Stimulated activated CD8-positive, alpha-beta memory T cell treated with anti-CD3 and anti-CD28 coated beads, Interleukin-2, amount 100 ng/mL, for 1 hour (primary cell): ENCODE data around the gene XPOT.

Experiments used
- DNase-seq, 2 donors: peaks; one replicate each; pipeline ENCODE4 v3.0.0-alpha.2; 2020; ENCODE audit warnings: low read depth in 2 of 2

XPOT gene

DNA sequence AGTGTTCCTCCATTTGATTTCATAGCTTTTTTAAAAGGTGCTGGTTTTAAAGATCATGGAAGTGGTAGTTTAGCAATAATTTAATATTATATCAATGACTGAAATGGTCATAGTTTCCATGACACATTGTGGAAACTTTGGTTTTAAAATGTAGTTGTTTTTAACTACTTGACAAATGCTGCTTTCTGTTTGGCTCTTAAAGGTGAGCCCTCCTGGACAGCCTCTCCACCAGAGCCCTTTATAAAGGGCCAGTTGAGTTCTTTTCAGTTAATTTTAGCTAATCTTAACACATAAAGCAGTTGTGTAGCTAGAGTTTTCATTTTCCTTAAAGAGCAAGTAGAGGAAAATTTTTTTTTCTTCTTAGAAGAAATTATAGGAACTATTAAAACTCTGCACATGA, 14.0 kb downstream of the XPOT start:
- DNase-seq: no peak

DNA sequence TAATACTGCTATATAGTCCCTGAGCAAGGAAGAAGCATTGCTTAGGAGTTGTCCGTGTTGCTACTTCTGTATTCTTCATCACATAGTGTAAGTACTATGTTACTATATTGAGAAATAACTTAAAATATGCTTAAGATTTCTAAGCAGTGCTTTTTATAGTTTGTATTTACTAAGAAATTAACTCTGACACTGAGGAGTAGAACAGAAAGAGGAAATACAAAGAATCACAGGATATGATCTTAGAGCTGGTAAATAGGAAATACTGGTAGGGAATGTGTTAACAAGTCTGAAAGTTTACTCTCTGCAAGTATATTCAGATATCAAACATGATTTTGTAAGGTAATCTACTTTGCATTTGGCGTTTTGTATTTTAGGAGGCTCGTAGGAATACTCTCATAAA, 15.5 kb downstream of the XPOT start:
- DNase-seq: no peak

GRCh38 chr12:64427988-64428387, 23.8 kb downstream of the XPOT start:
- no peak for DNase-seq

DNA sequence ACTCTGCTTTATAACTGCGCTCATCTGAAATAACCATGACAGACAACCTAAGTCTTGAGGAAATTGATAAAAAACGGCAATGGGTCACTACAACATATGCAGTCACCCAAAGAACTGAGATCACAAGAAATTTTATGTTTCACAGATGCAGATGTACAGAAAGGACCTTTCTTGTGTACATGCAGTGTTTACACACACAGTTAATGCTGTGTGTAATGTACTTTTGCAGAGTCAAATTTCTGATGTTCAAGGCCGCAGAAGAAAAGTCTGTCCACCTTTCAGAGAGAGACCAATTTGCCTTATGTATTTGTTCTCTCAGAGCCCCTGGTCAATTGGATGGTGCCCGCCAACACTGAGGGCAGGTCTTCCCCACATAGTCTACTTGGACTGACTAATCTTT, 24.8 kb downstream of the XPOT start:
- DNase-seq: no peak

DNA sequence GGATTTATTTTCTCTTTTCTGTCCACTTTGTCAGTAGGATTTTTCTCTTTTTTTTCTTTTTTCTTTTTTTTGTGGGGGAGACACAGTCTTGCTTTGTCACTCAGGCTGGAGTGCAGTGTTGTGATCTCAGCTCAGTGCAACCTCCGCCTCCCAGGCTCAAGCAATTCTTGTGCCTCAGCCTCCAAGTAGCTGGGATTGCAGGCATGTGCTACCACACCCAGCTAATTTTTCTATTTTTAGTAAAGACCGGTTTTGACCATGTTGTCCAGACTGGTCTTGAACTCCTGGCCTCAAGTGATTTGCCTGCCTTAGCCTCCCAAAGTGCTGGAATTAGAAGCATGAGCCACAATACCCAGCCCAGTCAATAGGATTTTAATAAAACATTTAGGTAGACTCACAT, 26.7 kb downstream of the XPOT start:
- DNase-seq: no peak

GRCh38 chr12:64431791-64432190, 27.6 kb downstream of the XPOT start:
- DNase-seq: no peak

DNA sequence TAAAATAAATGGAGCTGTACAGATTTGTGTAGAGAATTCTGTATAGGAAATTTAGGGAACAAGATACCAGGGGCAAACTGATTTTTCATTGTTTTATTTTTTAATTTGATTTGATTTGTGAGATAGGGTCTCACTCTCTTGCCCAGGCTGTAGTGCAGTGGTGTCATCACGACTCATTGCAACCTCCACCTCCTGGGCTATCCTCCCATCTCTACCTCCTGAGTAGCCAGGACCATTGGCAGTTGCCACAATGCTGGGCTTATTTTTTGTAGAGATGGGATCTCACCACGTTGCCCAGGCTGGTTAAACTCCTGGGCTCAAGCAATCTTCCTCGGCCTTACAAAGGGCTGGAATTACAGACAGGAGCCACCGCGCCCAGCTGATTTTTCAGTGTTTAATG, 29.7 kb downstream of the XPOT start:
- DNase-seq: no peak

GRCh38 chr12:64440100-64440499, 35.9 kb downstream of the XPOT start:
- no peak for DNase-seq

- no peak for DNase-seq
These were observed 41.3 kb downstream of the XPOT start for GRCh38 chr12:64445490-64445889.

GRCh38 chr12:64446295-64446694, 42.1 kb downstream of the XPOT start:
- no peak for DNase-seq

- no peak for DNase-seq
These were observed 46.0 kb downstream of the XPOT start for GRCh38 chr12:64450057-64450640.

GRCh38 chr12:64450711-64451486, 46.7 kb downstream of the XPOT start:
- DNase-seq: no peak

- peak; percentile 38 to 54 for DNase-seq
These were observed 47.7 kb downstream of the XPOT start, which contains the start of gene TBK1 for GRCh38 chr12:64451687-64452558. TBK1 (plus strand) TSS chr12:64452120; CDS start chr12:64455871, 3,751 bp downstream.

GRCh38 chr12:64452559-64453329, 48.6 kb downstream of the XPOT start:
- no peak for DNase-seq

GRCh38 chr12:64455506-64455905, 51.3 kb downstream of the XPOT start:
- no peak for DNase-seq

DNA sequence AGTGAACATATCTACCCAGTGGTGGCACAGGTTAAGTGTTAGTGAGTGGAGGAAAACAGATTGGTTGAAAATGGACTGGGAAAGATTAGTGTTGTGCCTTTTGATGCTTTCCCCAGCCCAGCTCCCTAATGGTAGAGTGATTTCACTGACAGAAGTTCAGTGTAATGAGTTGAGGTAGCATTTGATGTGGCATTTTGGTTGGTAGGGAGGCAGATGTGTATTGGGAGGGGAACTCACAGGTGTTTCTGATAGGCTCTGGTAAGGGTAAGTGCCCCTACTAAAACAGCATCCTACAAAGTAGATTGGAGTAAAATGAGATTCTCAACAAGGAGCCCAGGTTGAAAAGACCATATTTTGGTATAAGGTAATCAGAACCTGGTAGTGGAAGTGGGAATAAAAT, 51.9 kb downstream of the XPOT start:
- no peak for DNase-seq

DNA sequence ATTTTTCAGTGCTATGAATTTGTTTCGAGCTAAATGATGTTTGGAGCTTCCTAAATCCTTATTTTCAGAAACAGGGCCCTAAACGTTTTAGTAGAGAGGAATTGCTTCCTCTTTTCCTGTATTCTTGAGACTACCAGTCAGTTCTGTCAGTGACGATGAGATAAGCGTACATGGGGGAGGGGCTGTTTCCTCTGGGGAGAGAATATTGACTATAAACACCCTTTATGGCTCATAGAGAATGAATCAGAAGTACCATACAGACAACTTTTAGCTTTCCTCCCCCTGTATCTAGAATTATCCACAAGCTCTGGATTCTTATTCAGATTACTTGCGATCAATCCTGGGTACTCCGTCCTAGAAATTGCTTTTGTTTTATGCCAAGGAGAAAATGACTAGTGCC, 52.8 kb downstream of the XPOT start:
- no peak for DNase-seq

- DNase-seq: no peak
These were observed 53.3 kb downstream of the XPOT start for GRCh38 chr12:64457466-64457865.

DNA sequence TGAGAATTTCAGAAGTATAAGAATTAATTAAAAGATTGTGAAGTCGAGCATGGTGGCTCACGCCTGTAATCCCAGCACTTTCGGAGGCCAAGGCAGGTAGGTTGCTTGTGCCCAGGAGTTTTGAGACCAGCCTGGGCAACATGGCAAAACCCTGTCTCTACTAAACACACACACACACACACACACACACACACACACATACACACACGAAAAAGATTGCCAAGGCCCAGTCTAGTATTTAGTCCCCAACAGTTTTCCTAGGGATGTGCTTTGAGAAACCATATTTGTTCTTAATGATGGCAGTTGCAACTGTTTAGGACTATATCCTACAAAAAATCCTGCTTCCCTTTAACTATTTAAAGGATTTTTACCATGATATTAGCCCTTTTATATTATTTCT, 53.7 kb downstream of the XPOT start:
- no peak for DNase-seq

DNA sequence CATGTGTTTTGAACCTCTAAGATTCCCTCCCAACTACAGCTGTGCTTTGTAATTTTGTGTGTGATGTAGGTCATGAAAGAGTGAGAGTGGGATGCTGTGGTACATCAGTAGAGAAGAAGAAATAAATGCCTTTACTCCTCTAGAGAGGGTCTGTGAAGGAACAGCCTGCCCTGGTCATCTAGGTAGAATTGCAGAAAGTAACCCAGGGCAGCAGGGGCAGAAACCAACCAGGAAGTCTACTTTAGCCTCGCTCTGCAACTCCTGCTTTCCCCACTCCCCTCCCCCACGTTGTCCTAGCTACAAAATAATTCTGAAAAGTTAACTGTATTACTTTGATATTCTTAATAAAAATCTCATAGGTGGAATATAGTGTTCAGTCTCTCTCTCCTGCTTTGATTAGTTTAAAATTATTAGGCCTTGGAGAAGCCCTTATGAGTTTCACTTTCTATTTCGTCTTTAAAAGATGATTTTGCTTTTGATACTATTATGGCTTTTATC, 55.3 kb downstream of the XPOT start:
- no peak for DNase-seq

GRCh38 chr12:64461634-64462414, 57.6 kb downstream of the XPOT start:
- no peak for DNase-seq
